Melanocyte of skin (primary cell): ENCODE measurements around the gene ZSCAN10. TPM values are rescaled to one million over a fixed set of nuclear protein-coding genes. Genes with fewer than 3 reads are reported as not detected.

Experiments
- small RNA-seq, 2 donors: library from RNA; depleted of rRNA; stranded (forward); fragments of <200 nt; gene quantifications; one replicate each; pipeline ENCODE3, GENCODE V24; 2012
- total RNA-seq, 2 donors: library from RNA; depleted of rRNA; stranded (reverse); fragments of >200 nt; gene quantifications; 2 replicates each; pipeline ENCODE4 v1.2.3, GENCODE V29; 2012

ZSCAN10 gene
- not detected for total RNA-seq

DNA sequence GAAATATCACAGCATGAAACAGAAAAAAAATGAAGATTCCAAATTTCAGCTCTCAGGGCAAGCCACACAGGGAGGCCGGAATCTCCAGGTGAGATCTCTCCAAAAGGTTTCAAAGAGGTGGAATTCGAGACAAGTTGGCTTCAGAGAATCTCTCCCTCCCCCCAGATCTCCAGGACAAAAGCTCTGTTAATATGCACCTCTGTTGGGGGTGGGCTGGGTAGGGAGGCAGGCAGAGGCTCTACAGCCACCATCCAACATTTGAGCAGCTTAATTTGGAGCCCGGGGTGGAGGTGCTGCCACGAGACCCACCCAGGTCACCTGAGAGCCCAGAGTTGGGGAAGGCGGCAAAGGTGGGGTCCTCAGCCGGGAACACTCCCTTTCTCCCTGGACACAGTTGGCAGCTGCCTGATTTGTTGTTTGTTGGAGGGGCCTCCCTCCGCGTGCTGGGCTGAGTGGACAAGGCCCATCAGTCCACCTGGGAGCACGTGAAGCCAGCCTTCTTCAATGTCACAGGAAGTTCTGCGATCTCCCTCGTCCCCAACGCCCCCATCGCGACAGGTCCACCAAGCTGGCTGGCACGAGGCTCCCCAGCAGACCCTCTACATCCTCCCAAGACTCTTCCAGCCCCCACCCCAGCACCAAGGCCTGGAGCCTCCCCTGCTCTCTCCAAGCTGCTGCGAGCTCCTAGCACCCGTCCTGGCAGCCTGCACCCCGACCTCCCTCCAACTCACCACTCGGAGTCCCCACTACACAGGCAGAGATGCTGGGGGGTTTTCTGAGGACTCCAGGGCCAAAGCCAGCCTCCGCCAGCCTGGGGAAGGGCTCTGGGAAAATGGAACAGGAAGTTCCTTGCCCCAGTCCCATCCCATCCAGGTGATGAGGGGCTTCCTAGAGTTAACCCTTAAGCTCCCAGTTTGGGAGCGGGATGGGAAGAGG, at the start of gene ZSCAN10:
TSS of gene ZSCAN10 (minus strand) at position 836 of the 936 bp plus-strand sequence. CDS start 6,357 bp downstream, outside the sequence.

DNA sequence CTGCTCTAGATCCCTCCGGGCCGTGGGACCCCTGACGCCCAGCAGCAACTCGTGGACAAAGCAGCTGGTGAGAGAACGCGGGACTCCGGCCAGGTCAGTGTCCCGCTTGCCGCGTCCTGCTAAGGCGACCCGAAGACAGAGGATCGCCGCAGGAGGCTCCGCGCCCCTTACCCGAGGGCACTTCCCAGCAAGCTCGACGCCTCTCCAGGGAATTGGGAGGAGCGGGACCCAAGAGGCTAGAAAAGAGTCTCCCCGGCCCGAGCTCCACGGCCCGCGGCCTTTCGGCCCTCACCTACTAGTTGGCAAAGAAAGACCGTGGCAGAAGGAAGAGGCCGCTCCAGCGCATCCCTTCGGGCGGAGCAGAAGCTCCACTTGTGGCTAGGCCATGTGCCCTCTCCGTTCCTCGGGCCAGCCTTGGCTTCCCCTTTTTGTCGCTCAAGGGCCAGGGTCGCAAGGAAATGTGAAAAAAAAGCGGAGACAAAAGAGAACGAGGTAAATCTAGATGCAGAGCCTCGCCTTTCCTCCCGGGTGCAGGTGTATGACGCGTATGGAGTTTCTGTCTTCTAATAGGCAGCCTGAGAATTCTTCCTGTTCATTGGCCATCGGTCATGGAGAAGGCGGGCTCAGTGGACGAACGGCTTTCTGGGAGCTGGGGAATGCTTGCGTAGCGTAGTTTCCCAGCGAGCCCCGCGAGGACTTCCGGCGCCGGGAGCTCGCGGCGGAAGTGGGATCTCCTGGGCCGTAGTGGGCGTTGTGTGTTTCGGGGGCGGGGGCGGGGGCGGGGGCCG, 35.4 kb upstream of the ZSCAN10 start, which contains the start of gene ZNF213:
TSS of gene ZNF213 (plus strand) at position 692 of the 788 bp plus-strand sequence. CDS start 2,252 bp downstream, outside the sequence.

DNA sequence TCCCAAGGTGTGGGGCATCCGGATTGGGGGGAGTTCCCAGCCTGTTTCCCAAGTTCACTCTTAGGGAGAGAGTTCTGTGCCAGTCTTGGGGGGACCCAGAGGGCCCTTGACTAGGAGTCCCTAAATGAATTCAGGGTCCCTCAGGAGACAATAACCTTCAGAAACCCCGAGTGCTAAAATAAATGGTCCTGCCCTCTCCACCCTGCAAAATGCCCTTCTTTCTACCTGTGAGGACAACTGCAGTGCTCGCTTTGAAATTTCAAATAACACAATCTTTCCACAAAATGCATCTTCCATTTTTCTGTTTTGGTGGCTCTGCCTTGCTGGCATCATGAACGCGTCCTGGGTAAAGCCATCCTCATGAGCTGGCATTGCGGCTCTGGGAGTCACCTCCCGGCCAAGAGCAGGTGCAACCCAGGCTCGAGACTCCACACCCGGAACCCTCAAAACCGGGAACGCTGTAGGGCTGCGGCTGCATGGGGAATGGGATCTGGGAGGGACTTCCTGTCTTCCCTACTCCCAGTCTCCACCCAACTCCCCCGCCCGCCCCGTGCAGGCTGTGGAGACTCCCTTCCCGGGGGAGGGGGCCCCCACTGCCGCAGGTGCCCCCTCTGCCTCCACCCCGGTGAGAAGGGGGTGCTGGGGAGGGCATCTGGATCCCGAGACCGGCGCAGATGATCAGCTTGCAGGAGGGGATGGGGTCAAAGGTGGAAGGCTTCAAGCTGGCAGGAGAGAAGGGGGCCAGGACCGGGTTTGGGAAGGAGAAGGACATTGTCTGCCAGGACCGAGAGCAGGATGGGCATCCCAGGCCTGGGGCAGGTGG, 13.2 kb upstream of the ZSCAN10 start, which contains the start of gene ZNF205:
TSS of gene ZNF205 (plus strand) at position 529 of the 823 bp plus-strand sequence. CDS start 845 bp downstream, outside the sequence.

DNA sequence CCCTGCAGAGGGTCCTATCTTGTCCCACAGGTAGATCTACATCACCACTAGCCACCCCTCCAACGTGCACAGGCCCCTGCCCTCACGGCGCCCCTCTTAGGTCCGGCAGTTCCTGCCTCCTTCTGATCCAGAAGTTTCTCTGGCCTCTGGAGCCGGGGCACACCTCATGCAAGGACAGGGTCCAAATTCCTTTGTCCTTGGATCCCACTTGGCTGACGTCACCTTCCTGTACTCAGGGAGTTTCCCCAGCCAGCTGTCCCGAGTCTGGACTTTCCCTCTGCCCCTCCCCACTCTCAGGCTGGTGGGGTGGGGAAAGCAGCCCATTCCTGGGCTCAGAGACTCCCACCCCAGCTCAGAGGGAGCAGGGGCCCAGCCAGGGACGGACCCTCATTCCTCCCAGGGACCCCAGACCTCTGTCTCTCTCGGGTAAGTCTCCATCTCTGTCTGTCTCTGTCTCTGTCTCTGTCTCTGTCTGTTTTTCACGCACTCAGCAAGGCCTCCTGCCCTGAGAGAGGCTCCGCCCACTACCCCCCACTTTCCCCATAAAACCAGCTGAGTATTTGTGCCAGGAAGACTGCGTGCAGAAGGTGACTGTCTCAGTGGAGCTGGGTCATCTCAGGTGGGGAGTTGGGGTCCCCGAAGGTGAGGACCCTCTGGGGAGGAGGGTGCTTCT, 33.9 kb downstream of the ZSCAN10 start, which contains the start of gene IL32:
TSS of gene IL32 (plus strand) at position 572 of the 673 bp plus-strand sequence. CDS start 172 bp downstream, outside the sequence.

DNA sequence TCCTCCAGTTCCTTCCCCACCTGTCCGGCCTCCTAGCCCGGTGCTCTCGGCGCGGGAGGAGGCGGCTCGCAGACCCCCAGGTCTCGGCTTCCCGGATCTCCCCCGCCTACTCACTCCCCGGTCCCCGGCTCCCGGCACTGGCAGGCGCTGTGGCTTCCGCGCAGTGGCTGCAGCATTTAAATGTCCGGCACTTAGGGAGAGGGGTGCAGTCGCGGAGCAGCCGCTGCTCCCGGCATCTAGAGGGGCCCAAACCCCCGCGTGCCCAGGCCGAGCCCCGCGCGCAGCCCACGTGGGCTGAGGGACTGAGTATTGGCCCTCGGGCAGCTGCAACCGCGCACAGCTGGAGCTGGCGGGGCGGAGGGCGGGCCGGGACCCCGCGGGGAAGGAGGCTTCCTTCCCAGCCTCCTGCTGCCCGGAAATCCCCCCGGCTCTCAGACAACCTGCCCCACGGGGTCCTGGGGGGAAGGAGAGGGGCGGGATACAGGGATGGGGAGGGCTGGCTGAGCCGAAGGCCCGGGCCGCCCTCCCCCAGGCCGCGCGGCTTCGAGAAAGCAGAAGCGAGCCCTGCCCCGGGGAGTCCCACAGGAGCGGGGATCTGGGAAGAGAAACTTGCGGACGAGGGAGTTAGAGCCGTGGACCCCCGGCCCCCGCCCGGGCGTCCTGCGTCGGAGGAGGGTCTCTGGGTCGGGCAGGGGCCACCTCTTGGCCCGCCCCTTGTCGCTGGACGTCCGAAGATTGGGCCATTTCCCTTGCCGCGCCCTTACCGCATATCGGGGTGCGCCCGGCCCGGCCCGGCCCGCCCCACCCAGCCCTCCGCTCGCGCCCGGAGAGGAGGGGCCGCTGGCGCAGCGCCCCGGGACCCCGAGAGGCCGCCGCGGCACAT, 53.1 kb downstream of the ZSCAN10 start, which contains the start of gene MMP25:
TSS of gene MMP25 (plus strand) at position 804 of the 883 bp plus-strand sequence. CDS start 357 bp downstream, outside the sequence.

Small RNAs within 50 kb of the gene (small RNA-seq; reads per million reads assigned to genes)
- 0.21 to 0.52 reads per million in 2 donors for gene RNU1-22P

Other genes starting within 250 kb of the ZSCAN10 start
- not detected for gene PRSS22, start 241.1 kb downstream of the ZSCAN10 start, total RNA-seq
- 10 to 100 TPM; 47.8 to 57.6 TPM for gene FLYWCH2, start 216.1 kb downstream of the ZSCAN10 start, total RNA-seq
- 100 to 1,000 TPM in 1 of 2 donors, 10 to 100 TPM in 1; 54.6 to 113 TPM for gene FLYWCH1, start 187.4 kb downstream of the ZSCAN10 start, total RNA-seq
- under 1 TPM; 0.33 to 0.34 TPM for gene KREMEN2, start 135.0 kb downstream of the ZSCAN10 start, total RNA-seq
- gene PAQR4, start 129.9 kb downstream of the ZSCAN10 start, total RNA-seq = 10 to 100 TPM in 1 of 2 donors, 1 to 10 TPM in 1; 9.6 to 22.0 TPM
- 10 to 100 TPM; 16.5 to 52.3 TPM for gene PKMYT1, start 118.8 kb downstream of the ZSCAN10 start, total RNA-seq
- gene CLDN9, start 86.4 kb downstream of the ZSCAN10 start, total RNA-seq = not detected
- gene CLDN6, start 81.1 kb downstream of the ZSCAN10 start, total RNA-seq = not detected
- gene TNFRSF12A, start 78.9 kb downstream of the ZSCAN10 start, total RNA-seq = 10 to 100 TPM; 16.9 to 35.6 TPM
- gene HCFC1R1, start 75.4 kb downstream of the ZSCAN10 start, total RNA-seq = 10 to 100 TPM; 11.7 to 19.6 TPM
- 10 to 100 TPM; 24.0 to 25.5 TPM for gene THOC6, start 75.3 kb downstream of the ZSCAN10 start, total RNA-seq
- gene BICDL2, start 62.4 kb downstream of the ZSCAN10 start, total RNA-seq = not detected
- under 1 TPM; under 0.01 to 1.00 TPM for gene MMP25, start 52.7 kb downstream of the ZSCAN10 start, total RNA-seq
- 1 to 10 TPM in 1 of 2 donors, not detected in 1; 6.2 TPM for gene IL32, start 33.7 kb downstream of the ZSCAN10 start, total RNA-seq
- 10 to 100 TPM; 17.6 to 18.2 TPM for gene ZNF205, start 13.3 kb upstream of the ZSCAN10 start, total RNA-seq
- gene ZNF213, start 35.7 kb upstream of the ZSCAN10 start, total RNA-seq = 1 to 10 TPM; 7.0 to 7.9 TPM
- gene OR1F1, start 88.9 kb upstream of the ZSCAN10 start, total RNA-seq = not detected
- gene ZNF200, start 135.9 kb upstream of the ZSCAN10 start, total RNA-seq = 10 to 100 TPM in 1 of 2 donors, 1 to 10 TPM in 1; 9.3 to 12.3 TPM
- gene MEFV, start 157.3 kb upstream of the ZSCAN10 start, total RNA-seq = under 1 TPM; 0.33 to 0.34 TPM
- 10 to 100 TPM; 33.3 to 41.6 TPM for gene ZNF263, start 184.2 kb upstream of the ZSCAN10 start, total RNA-seq
- 1 to 10 TPM; 2.0 to 3.8 TPM for gene TIGD7, start 206.1 kb upstream of the ZSCAN10 start, total RNA-seq
- 10 to 100 TPM; 22.4 to 23.3 TPM for gene ZNF75A, start 206.2 kb upstream of the ZSCAN10 start, total RNA-seq